K562 (cell line): ENCODE measurements around the gene SLC28A3. TPM values are rescaled to one million over a fixed set of nuclear protein-coding genes. Genes with fewer than 3 reads are reported as not detected.

Experiments used
- ATAC-seq: fragments of 200-7000 bp; cut with Tn5 transposase; 3 replicates; pipeline ENCODE4 v1.9.1; 2020; ENCODE audit warnings: moderate library complexity
- BruUV-seq: library from RNA; stranded (reverse); fragments of 400-500 nt; replicated peaks from 2 replicates; lab custom pipeline; 2021; lab: Mats Ljungman, UMichigan
- CTCF ChIA-PET: fragments of 300-600 bp; formaldehyde crosslinking; extraction: SDS; loops from one replicate; lab custom pipeline; 2021; ENCODE audit warnings: low intra/inter-chr PET ratio; lab: Yijun Ruan, JAX
- POLR2A ChIA-PET: fragments of 300-600, 350-650 bp; sonication (Branson Sonifier 250); formaldehyde crosslinking; extraction: SDS; loops from one replicate; lab custom pipeline; 2021; ENCODE audit warnings: antibody characterized with exemption, inconsistent platforms; lab: Yijun Ruan, JAX
- DNase-seq, 4 experiments: peaks; one replicate each; pipeline versions ENCODE4 v3.0.0 to v3.0.0-alpha.2; 2011 to 2018; ENCODE audit warnings: low spot score in 3 of 4, mixed read lengths in 3 of 4; ENCODE audit errors: extremely low read depth in 1 of 4
- FAIRE-seq: peaks from 2 replicates; lab custom pipeline; 2011; peaks lifted over from hg19 to GRCh38; lab: Jason Lieb, UNC
- H2AFZ ChIP-seq: 2 replicates; pipeline ENCODE4 v1.6.0; 2011; ENCODE audit warnings: low read depth, low read length, control low read depth, inconsistent platforms
- H3K27ac ChIP-seq: fragments of 200-600 bp; 3 replicates; pipeline ENCODE4 v1.8.0; 2011; ENCODE audit warnings: low read depth, mild to moderate bottlenecking, control low read depth, inconsistent platforms, low read length, moderate library complexity, mixed read lengths; ENCODE audit errors: extremely low read depth
- H3K27me3 ChIP-seq, 2 experiments: fragments of 300-600 bp in 1 of 2; 2 replicates in 1 of 2; 3 replicates in 1 of 2; pipeline versions ENCODE4 v1.6.0 to v1.8.0; 2011; ENCODE audit warnings: inconsistent platforms in 2 of 2, low read length in 2 of 2, mild to moderate bottlenecking in 1 of 2, mixed read lengths in 1 of 2, moderate library complexity in 1 of 2; ENCODE audit not compliant: control insufficient read depth in 2 of 2, insufficient read depth in 2 of 2
- H3K36me3 ChIP-seq: fragments of 300-600 bp; 3 replicates; pipeline ENCODE4 v1.8.0; 2011; ENCODE audit warnings: mild to moderate bottlenecking, low read length, inconsistent platforms; ENCODE audit not compliant: control insufficient read depth, insufficient read depth
- H3K4me1 ChIP-seq, 2 experiments: fragments of 200-600 bp in 1 of 2; replicated peaks in 1 of 2; 2 replicates in 1 of 2; 3 replicates in 1 of 2; pipeline versions ENCODE4 v1.5.1 to v1.8.0; 2011; ENCODE audit warnings: inconsistent platforms in 2 of 2, low read length in 2 of 2, mild to moderate bottlenecking in 1 of 2, mixed read lengths in 1 of 2, moderate library complexity in 1 of 2; ENCODE audit not compliant: control insufficient read depth in 2 of 2, insufficient read depth in 2 of 2
- H3K4me2 ChIP-seq: 2 replicates; pipeline ENCODE4 v1.6.1; 2011; ENCODE audit warnings: low read length, control low read depth, inconsistent platforms, mixed read lengths; ENCODE audit not compliant: insufficient read depth
- H3K4me3 ChIP-seq: fragments of 200-600 bp; sonication (generic), shearing (Covaris generic); 2 replicates; pipeline ENCODE4 v1.5.1; 2016; ENCODE audit warnings: control low read depth, inconsistent platforms
- H3K79me2 ChIP-seq: fragments of 200-600 bp; 3 replicates; pipeline ENCODE4 v1.8.0; 2011; ENCODE audit warnings: low read length, inconsistent platforms; ENCODE audit not compliant: control insufficient read depth, insufficient read depth
- H3K9ac ChIP-seq, 2 experiments: 2 replicates each; pipeline versions ENCODE4 v1.6.0 to v1.6.1; 2011; ENCODE audit warnings: low read depth in 2 of 2, low read length in 2 of 2, control low read depth in 1 of 2, inconsistent platforms in 1 of 2, mild to moderate bottlenecking in 1 of 2, mixed read lengths in 1 of 2; ENCODE audit not compliant: insufficient read depth in 1 of 2
- H3K9me1 ChIP-seq: one replicate; pipeline ENCODE4 v1.6.0; 2011; ENCODE audit warnings: inconsistent platforms, mild to moderate bottlenecking, low read length, moderate library complexity; ENCODE audit not compliant: control insufficient read depth, insufficient read depth
- H3K9me3 ChIP-seq: replicated peaks from 2 replicates; pipeline ENCODE4 v1.5.1; 2011; ENCODE audit warnings: low read depth, low read length, inconsistent platforms; ENCODE audit not compliant: control insufficient read depth, insufficient read depth
- H4K20me1 ChIP-seq: replicated peaks from 2 replicates; pipeline ENCODE4 v1.6.1; 2011; ENCODE audit warnings: low read length, inconsistent platforms, mixed read lengths; ENCODE audit not compliant: control insufficient read depth, insufficient read depth
- ARHGAP35 ChIP-seq: fragments of 450-650 bp; IDR thresholded peaks from 2 replicates; pipeline ENCODE4 v1.6.1; 2018; ENCODE audit not compliant: partially characterized antibody
- CBFB ChIP-seq: sonication (generic); formaldehyde crosslinking; IDR thresholded peaks from 2 replicates; pipeline ENCODE4 v1.4.0; 2020; ENCODE audit warnings: mild to moderate bottlenecking, missing genetic modification reagents
- FOXK2 ChIP-seq, 2 experiments: fragments of 450-650 bp; IDR thresholded peaks in 1 of 2; conservative IDR thresholded peaks in 1 of 2; 2 replicates each; pipeline ENCODE4 v1.6.1; 2016; ENCODE audit warnings: low read depth in 2 of 2, mild to moderate bottlenecking in 1 of 2
- HDAC2 ChIP-seq: fragments of 450-650 bp; IDR thresholded peaks from 2 replicates; pipeline ENCODE4 v1.6.1; 2016; ENCODE audit warnings: mild to moderate bottlenecking
- MAFF ChIP-seq: IDR thresholded peaks from 2 replicates; pipeline ENCODE4 v1.6.1; 2012; ENCODE audit warnings: low read length, improper control_type of control experiment
- MEF2D ChIP-seq: conservative IDR thresholded peaks from 2 replicates; pipeline ENCODE4 v1.6.1; 2016; ENCODE audit warnings: low read depth, missing genetic modification characterization, missing compliant biosample characterization
- RAD51 ChIP-seq: fragments of 450-650 bp; IDR thresholded peaks from 2 replicates; pipeline ENCODE4 v1.7.1; 2016; ENCODE audit warnings: low read depth, mild to moderate bottlenecking, borderline replicate concordance
- TOE1 ChIP-seq, 2 experiments: fragments of 450-650 bp in 1 of 2; sonication (generic) in 1 of 2; formaldehyde crosslinking in 1 of 2; IDR thresholded peaks; 2 replicates each; pipeline versions ENCODE4 v1.7.1 to v1.8.0; 2016 to 2022; ENCODE audit warnings: borderline replicate concordance in 2 of 2, mild to moderate bottlenecking in 2 of 2, antibody characterized with exemption in 1 of 2, inconsistent platforms in 1 of 2, low read depth in 1 of 2, missing genetic modification reagents in 1 of 2, moderate library complexity in 1 of 2
- ZC3H8 ChIP-seq: fragments of 450-650 bp; IDR thresholded peaks from 2 replicates; pipeline ENCODE4 v1.6.1; 2017
- ZNF140 ChIP-seq: fragments of 250-450 bp; sonication (Bioruptor Pico); IDR thresholded peaks from 2 replicates; pipeline ENCODE4 v1.8.0; 2021; ENCODE audit warnings: moderate library complexity, mild to moderate bottlenecking, inconsistent platforms
- ZNF146 ChIP-seq: IDR thresholded peaks from one replicate; pipeline ENCODE4 v1.6.1; 2018; ENCODE audit warnings: missing compliant biosample characterization; ENCODE audit not compliant: unreplicated experiment
- ZNF589 ChIP-seq: fragments of 200-800 bp; sonication (Bioruptor generic); IDR thresholded peaks from 2 replicates; pipeline ENCODE4 v1.6.1; 2016; ENCODE audit warnings: low read depth, missing genetic modification characterization, missing compliant biosample characterization
- WGBS: fragments of 100-300 bp; shearing (Covaris generic); methylation state at CpG from one replicate; pipeline ENCODE4 v1.1.6; 2016; ENCODE audit warnings: low coverage, mixed read lengths; ENCODE audit not compliant: insufficient coverage; ENCODE audit errors: missing lambda C conversion rate; 5-methylcytosine and 5-hydroxymethylcytosine counted together
- in situ Hi-C: fragments of 300-500 bp; cut with MboI; formaldehyde crosslinking; loops from 4 replicates; pipeline ENCODE4 v1.15.0; 2018; ENCODE audit warnings: inconsistent platforms, mixed read lengths
- intact Hi-C: fragments of 100-400 bp; cut with micrococcal nuclease; formaldehyde crosslinking; loops from 2 replicates; pipeline ENCODE4 v1.14.2; 2022
- polyA plus RNA-seq, 8 experiments: library from polyadenylated mRNA; depleted of rRNA in 4 of 8; stranded (reverse) in 5 of 8; unstranded in 3 of 8; fragments of >200 nt; fragmentation: Nextera tagmentation in 2 of 8; fragmentation: Illumina TruSeq in 1 of 8; extraction: Ambion mirVana in 2 of 8; extraction: Trizol in 1 of 8; gene quantifications; 2 replicates each; pipeline versions ENCODE4 v1.2.1 to v1.2.3, GENCODE V29; 2011 to 2014; ENCODE audit warnings: inconsistent platforms in 1 of 8, missing spikeins in 1 of 8
- total RNA-seq, 7 experiments: library from RNA; depleted of rRNA in 6 of 7; stranded (reverse); fragments of >200 nt in 6 of 7; fragmentation: Illumina TruSeq in 2 of 7; extraction: Trizol in 2 of 7; gene quantifications; 2 replicates each; pipeline versions ENCODE4 v1.2.1 to v1.2.3, GENCODE V29; 2011 to 2021; ENCODE audit warnings: low replicate concordance in 1 of 7
- TF ChIP-seq, protein P1 (sequence below): fragments of 450-650 bp; formaldehyde crosslinking; IDR thresholded peaks from 2 replicates; pipeline ENCODE4 v1.4.0; 2020; ENCODE audit warnings: mild to moderate bottlenecking, mixed read lengths
- TF ChIP-seq, protein P2 (sequence below): fragments of 250-450 bp; sonication (Bioruptor Pico); IDR thresholded peaks from 2 replicates; pipeline ENCODE4 v1.5.0; 2021; ENCODE audit warnings: mild to moderate bottlenecking, borderline replicate concordance
- TF ChIP-seq, protein P3 (sequence below): sonication (generic); formaldehyde crosslinking; IDR thresholded peaks from 2 replicates; pipeline ENCODE4 v1.5.0; 2020; ENCODE audit warnings: missing genetic modification reagents

The SLC28A3 gene
- total and polyA plus RNA-seq, 9 of the 15 experiments (the other 6 are each of a cell fraction or from before 2014, with no cell fraction given), result not detected

DNA sequence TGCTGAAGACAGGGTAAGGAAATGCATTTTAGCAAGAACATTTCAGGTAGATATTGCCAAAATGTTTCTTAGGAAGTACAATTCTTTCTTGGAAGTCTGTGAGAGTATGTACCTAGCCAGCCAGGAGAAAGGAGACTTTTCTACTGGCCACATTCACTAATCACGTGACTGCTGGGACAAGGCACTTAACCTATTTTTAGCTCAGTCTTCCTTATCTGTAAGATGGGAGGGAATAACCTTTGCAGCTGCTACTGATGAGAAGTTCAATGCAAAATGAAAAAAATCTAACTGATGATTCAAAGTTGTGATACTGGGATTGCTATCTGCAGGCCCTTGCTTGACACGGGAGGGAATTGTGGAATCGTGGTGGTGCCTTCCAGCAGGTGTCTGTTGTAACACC, 42.6 kb upstream of the SLC28A3 start:
- Histone ChIP-seq H3K79me2 (no peaks in the 10 kb centered on the region), H3K9me3 (no peaks in the 10 kb centered on the region), H3K4me1 (peaks cover 0 to 4% of the 10 kb centered on the region in 2 experiments; a peak in 2 of 5 replicates), H3K9ac (no peak overlapping the region), H3K27me3 (no peaks in the 10 kb centered on the region), H3K9me1 (no peaks in the 10 kb centered on the region), H3K4me3 (no peak overlapping the region), H3K4me2 (no peak overlapping the region), H4K20me1 (no peaks in the 10 kb centered on the region), H2AFZ (no peak overlapping the region), H3K27ac (no peak overlapping the region), H3K36me3 (no peaks in the 10 kb centered on the region)
- intact Hi-C loops, result no loop called here
- 0% methylated on average over 3 of the region's 3 CpGs for WGBS
- DNase-seq (no peak), ATAC-seq (no peak), FAIRE-seq (no peak)
- POLR2A ChIA-PET, result no interaction called here
- TF ChIP-seq ZNF146 (no peak), FOXK2 (conservative IDR thresholded peaks at IDR 0.05 in 1 of 2, IDR thresholded peaks at IDR 0.05 in 1 of 2; ENCODE audit: low read depth in 2 of 2) (no peak), ZC3H8 (no peak), MEF2D (tag) (peak; percentile 63), ARHGAP35 (no peak), TOE1 (IDR thresholded peaks at IDR 0.05; ENCODE audit: borderline replicate concordance) (peak; percentile 68; the same call in 1 of the 2 replicates), TOE1 (CRISPR knock-in tag; IDR thresholded peaks at IDR 0.05; ENCODE audit: borderline replicate concordance, low read depth) (no peak), RAD51 (peak; percentile 68), MAFF (no peak), HDAC2 (no peak), CBFB (CRISPR knock-in tag) (no peak), ZNF589 (CRISPR knock-in tag) (no peak), ZNF140 (CRISPR knock-in tag) (no peak)
- TF ChIP-seq, protein P1, sequence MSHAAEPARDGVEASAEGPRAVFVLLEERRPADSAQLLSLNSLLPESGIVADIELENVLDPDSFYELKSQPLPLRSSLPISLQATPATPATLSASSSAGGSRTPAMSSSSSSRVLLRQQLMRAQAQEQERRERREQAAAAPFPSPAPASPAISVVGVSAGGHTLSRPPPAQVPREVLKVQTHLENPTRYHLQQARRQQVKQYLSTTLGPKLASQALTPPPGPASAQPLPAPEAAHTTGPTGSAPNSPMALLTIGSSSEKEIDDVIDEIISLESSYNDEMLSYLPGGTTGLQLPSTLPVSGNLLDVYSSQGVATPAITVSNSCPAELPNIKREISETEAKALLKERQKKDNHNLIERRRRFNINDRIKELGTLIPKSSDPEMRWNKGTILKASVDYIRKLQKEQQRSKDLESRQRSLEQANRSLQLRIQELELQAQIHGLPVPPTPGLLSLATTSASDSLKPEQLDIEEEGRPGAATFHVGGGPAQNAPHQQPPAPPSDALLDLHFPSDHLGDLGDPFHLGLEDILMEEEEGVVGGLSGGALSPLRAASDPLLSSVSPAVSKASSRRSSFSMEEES, result peak; percentile 98
- TF ChIP-seq, protein P2, sequence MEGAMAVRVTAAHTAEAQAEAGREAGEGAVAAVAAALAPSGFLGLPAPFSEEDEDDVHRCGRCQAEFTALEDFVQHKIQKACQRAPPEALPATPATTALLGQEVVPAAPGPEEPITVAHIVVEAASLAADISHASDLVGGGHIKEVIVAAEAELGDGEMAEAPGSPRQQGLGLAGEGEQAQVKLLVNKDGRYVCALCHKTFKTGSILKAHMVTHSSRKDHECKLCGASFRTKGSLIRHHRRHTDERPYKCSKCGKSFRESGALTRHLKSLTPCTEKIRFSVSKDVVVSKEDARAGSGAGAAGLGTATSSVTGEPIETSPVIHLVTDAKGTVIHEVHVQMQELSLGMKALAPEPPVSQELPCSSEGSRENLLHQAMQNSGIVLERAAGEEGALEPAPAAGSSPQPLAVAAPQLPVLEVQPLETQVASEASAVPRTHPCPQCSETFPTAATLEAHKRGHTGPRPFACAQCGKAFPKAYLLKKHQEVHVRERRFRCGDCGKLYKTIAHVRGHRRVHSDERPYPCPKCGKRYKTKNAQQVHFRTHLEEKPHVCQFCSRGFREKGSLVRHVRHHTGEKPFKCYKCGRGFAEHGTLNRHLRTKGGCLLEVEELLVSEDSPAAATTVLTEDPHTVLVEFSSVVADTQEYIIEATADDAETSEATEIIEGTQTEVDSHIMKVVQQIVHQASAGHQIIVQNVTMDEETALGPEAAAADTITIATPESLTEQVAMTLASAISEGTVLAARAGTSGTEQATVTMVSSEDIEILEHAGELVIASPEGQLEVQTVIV (CRISPR knock-in tag), result no peak
- TF ChIP-seq, protein P3, sequence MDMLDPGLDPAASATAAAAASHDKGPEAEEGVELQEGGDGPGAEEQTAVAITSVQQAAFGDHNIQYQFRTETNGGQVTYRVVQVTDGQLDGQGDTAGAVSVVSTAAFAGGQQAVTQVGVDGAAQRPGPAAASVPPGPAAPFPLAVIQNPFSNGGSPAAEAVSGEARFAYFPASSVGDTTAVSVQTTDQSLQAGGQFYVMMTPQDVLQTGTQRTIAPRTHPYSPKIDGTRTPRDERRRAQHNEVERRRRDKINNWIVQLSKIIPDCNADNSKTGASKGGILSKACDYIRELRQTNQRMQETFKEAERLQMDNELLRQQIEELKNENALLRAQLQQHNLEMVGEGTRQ (CRISPR knock-in tag), result peak; percentile 63; the same call in 1 of the 2 replicates
- no TSS peak for BruUV-seq
- in situ Hi-C loops, result loop anchor here (25.0 kb wide), 1 partner anchor 1404 kb away; no protein-coding TSS in a partner anchor
- CTCF ChIA-PET, result no interaction called here
